ENCODE data around the gene NPEPL1.

- TF ChIP-seq YY1 (IDR thresholded peaks at IDR 0.05; ENCODE audit: low read depth) (no peak), CEBPB (IDR thresholded peaks at IDR 0.05) (no peak), USF1 (IDR thresholded peaks at IDR 0.05) (no peak), TAF1 (IDR thresholded peaks at IDR 0.05; ENCODE audit: low read depth) (no peak), REST (IDR thresholded peaks at IDR 0.05; ENCODE audit: low read depth) (no peak), EP300 (IDR thresholded peaks at IDR 0.05; ENCODE audit: borderline replicate concordance) (no peak)
Measured at GRCh38 chr20:58715801-58716475, 23.3 kb downstream of the NPEPL1 start.
